Measurements from ENCODE around the gene MVB12A. TPM values are rescaled to one million over a fixed set of nuclear protein-coding genes. Genes with fewer than 3 reads are reported as not detected.

MVB12A gene
- total and polyA plus RNA-seq, 10 of the 15 experiments (the other 5 are each of a cell fraction or from before 2014, with no cell fraction given), result 1.2 to 47.6 (median 26.3) TPM

- Histone ChIP-seq H3K9ac (ENCODE audit: control insufficient read depth, insufficient read depth, low read length) (no peak overlapping the region), H3K27ac (ENCODE audit: control insufficient read depth, insufficient read depth) (no peak overlapping the region), H2AFZ (ENCODE audit: control insufficient read depth, low read depth, low read length) (no peak overlapping the region), H3K27me3 (replicated peaks in 1 of 2; ENCODE audit: control insufficient read depth in 2 of 2, insufficient read depth in 2 of 2, low read length in 1 of 2) (no peaks in the 10 kb centered on the region), H3K36me3 (ENCODE audit: control insufficient read depth in 2 of 2, insufficient read depth in 2 of 2, low read length in 1 of 2) (no peaks in the 10 kb centered on the region), H3K9me3 (replicated peaks; ENCODE audit: control insufficient read depth, insufficient read depth, low read length) (no peaks in the 10 kb centered on the region), H3K4me2 (ENCODE audit: control insufficient read depth, insufficient read depth) (no peak overlapping the region), H3K79me2 (ENCODE audit: control insufficient read depth, insufficient read depth, low read length) (no peaks in the 10 kb centered on the region), H4K20me1 (ENCODE audit: control insufficient read depth, insufficient read depth) (no peaks in the 10 kb centered on the region), H3K4me1 (ENCODE audit: control insufficient read depth, insufficient read depth, low read length) (no peaks in the 10 kb centered on the region), H3K4me3 (no peak overlapping the region)
- CTCF ChIA-PET, result interaction anchor here (0.6 to 1.9 kb wide), 8 partner anchors 13 to 346 kb away, joined by 3 to 9 read pairs (median 6); partner anchors contain the start of gene MVB12A
- DNase-seq (ENCODE audit: low read depth, low spot score), result no peak
- peak; percentile 61 for ATAC-seq
- in situ Hi-C loops (cut with MboI) (no loop called here), intact Hi-C loops (cut with micrococcal nuclease; ENCODE audit: unreplicated experiment) (loop anchor here (10.0 kb wide), 1 partner anchor 413 kb away; the partner anchor contains the start of gene RPL18A)
- WGBS (ENCODE audit: insufficient coverage, insufficient replicate concordance, low lambda C conversion rate, missing lambda C conversion rate), result 46% methylated on average over 8 of the region's 8 CpGs
- no TSS peak for BruUV-seq (replicated peaks)
- RAD21 ChIA-PET (ENCODE audit: unreplicated experiment), result interaction anchor here (1.0 to 1.3 kb wide), 2 partner anchors 9 to 116 kb away, joined by 3 to 4 read pairs; no protein-coding TSS in a partner anchor
- TF ChIP-seq RAD21 (IDR thresholded peaks at IDR 0.05; ENCODE audit: insufficient read depth, low read depth, low read length) (peak; percentile 55), FOS (IDR thresholded peaks at IDR 0.05; ENCODE audit: borderline replicate concordance, extremely low read depth, insufficient read length) (peak; percentile 10), SMC3 (IDR thresholded peaks at IDR 0.05; ENCODE audit: borderline replicate concordance, low read length) (peak; percentile 22; the same call in 1 of the 2 replicates), SRF (IDR thresholded peaks at IDR 0.05; ENCODE audit: low read depth in 2 of 2, low read length in 2 of 2) (no peak), CHD4 (IDR thresholded peaks at IDR 0.05) (no peak), SMAD5 (IDR thresholded peaks at IDR 0.05; ENCODE audit: low read depth) (no peak), RUNX3 (IDR thresholded peaks at IDR 0.05; ENCODE audit: low read length) (peak; percentile 35), CTCF (IDR thresholded peaks at IDR 0.05 in 2 of 3, conservative IDR thresholded peaks at IDR 0.05 in 1 of 3; ENCODE audit: control insufficient read depth in 2 of 3, extremely low read depth in 1 of 3, insufficient read depth in 1 of 3, low read depth in 3 of 3, low read length in 3 of 3) (peak; percentile 33 to 57 (median 45)), SP1 (IDR thresholded peaks at IDR 0.05; ENCODE audit: low read depth, low read length) (peak; percentile 48), NFYB (IDR thresholded peaks at IDR 0.05; ENCODE audit: insufficient read depth, low read depth, low read length) (peak; percentile 90)
- SMC1A ChIA-PET (ENCODE audit: uncharacterized antibody, unreplicated experiment), result interaction anchor here (0.9 kb wide), 2 partner anchors 181 to 360 kb away, joined by 3 read pairs; no protein-coding TSS in a partner anchor
- FAIRE-seq, result peak; percentile 18
- POLR2A ChIA-PET, result interaction anchor here (0.5 kb wide), 1 partner anchor 13 kb away, joined by 4 read pairs; no protein-coding TSS in a partner anchor
Observed at GRCh38 chr19:17441241-17442021, 21.6 kb downstream of the MVB12A start.
